Activated effector memory CD4-positive, alpha-beta T cell treated with Interleukin-2 at 50 U/mL for 16 hours (primary cell): Measurements from ENCODE around the gene TMEM79.
"Not testable (repeated sequence)": the region's sequence is repeated elsewhere in the genome, so short reads cannot be mapped to it uniquely, and the experiment has no call there.

Source experiments
- DNase-seq: peaks from one replicate; pipeline ENCODE4 v3.0.0-alpha.2; 2020

Gene TMEM79

GRCh38 chr1:156316909-156317308, 32.8 kb downstream of the TMEM79 start:
- DNase-seq = no peak

- DNase-seq = no peak
These were observed 35.5 kb downstream of the TMEM79 start for GRCh38 chr1:156319664-156320063.

GRCh38 chr1:156320560-156320959, 36.4 kb downstream of the TMEM79 start:
- DNase-seq = no peak

- DNase-seq = not testable (repeated sequence)
These were observed 39.1 kb downstream of the TMEM79 start for GRCh38 chr1:156323179-156323578.

GRCh38 chr1:156336242-156336641, 52.1 kb downstream of the TMEM79 start:
- DNase-seq = no peak

- no peak for DNase-seq
These were observed 53.1 kb downstream of the TMEM79 start for GRCh38 chr1:156337052-156337887.

- DNase-seq = no peak
These were observed 53.7 kb downstream of the TMEM79 start for GRCh38 chr1:156337888-156338179.

GRCh38 chr1:156338180-156338976, 54.3 kb downstream of the TMEM79 start, which contains the start of the genes CCT3 and TSACC:
TSS of gene CCT3 (minus strand) at chr1:156338292. CDS start at chr1:156338184, 108 bp downstream.
TSS of gene TSACC (plus strand) at chr1:156338526. CDS start at chr1:156339758, 1,232 bp downstream.
- DNase-seq = peak; percentile 99
